ENCODE data around the gene PRR7.

DNA sequence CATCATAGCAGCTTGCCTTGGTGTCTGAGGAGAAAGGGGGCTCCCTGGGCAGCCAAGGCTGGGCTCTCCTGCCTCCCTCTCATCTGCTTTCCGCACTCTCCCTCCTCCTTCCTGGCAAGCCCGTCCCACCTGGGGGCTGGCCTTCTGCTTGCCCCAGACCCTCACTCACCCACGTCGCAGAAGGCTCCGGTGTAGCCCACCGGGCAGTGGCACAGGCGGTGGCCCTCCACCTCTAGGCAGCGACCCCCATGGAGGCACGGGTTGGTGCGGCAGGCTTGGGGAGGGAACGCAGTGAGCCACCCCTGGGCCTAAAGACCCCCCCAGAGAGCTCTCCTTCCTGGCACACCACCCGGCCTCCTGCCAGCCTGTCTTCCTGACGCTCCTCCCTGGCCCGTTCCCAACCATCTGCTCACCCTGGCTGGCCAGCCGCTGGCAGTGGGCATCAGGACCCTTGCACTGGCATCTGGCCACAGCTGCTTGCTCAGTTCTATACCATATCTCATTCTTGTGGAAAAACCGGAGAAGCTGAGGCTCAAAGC lies 41.9 kb upstream of the PRR7 start:
- TF ChIP-seq CTCF (IDR thresholded peaks at IDR 0.05) (no peak), POLR2AphosphoS5 (IDR thresholded peaks at IDR 0.05; ENCODE audit: insufficient read depth in 1 of 2, low read depth in 1 of 2) (no peak)
